Mammary epithelial cell (primary cell): ENCODE measurements around the gene MRPL17.

Experiments used
- CTCF ChIP-seq, 2 donors: IDR thresholded peaks in 1 of 2; conservative IDR thresholded peaks in 1 of 2; 2 replicates each; pipeline ENCODE4 v1.5.1; 2011 to 2012; ENCODE audit warnings: inconsistent platforms in 2 of 2, low read length in 2 of 2, mild to moderate bottlenecking in 2 of 2, control low read depth in 1 of 2, low read depth in 1 of 2; ENCODE audit not compliant: insufficient read depth in 1 of 2; ENCODE audit errors: extremely low read depth in 1 of 2
- EZH2 ChIP-seq: IDR thresholded peaks from 2 replicates; pipeline ENCODE4 v1.6.1; 2012; ENCODE audit warnings: low read length, inconsistent platforms, borderline replicate concordance

- TF ChIP-seq CTCF (conservative IDR thresholded peaks at IDR 0.05 in 1 of 2, IDR thresholded peaks at IDR 0.05 in 1 of 2; ENCODE audit: extremely low read depth in 1 of 2, insufficient read depth in 1 of 2, low read depth in 1 of 2, low read length in 2 of 2), result no peak
- no peak for TF ChIP-seq EZH2
Measured at GRCh38 chr11:6640036-6640984, 42.8 kb downstream of the MRPL17 start.
